B cell (primary cell): ENCODE measurements around the gene MAPK8IP2. TPM values are rescaled to one million over a fixed set of nuclear protein-coding genes. Genes with fewer than 3 reads are reported as not detected.
"Not testable (repeated sequence)": the region's sequence is repeated elsewhere in the genome, so short reads cannot be mapped to it uniquely, and the experiment has no call there.

Experiments
- ATAC-seq: fragments of 200-7000 bp; cut with Tn5 transposase; one replicate; pipeline ENCODE4 v1.10.0; 2021; ENCODE audit warnings: low read depth, mild to moderate bottlenecking, moderate number of reproducible peaks, moderate library complexity
- CTCF ChIA-PET: fragments of 350-600 bp; sonication (Branson Sonifier 250); formaldehyde crosslinking; loops from one replicate; lab custom pipeline; 2021; ENCODE audit warnings: antibody characterized with exemption, inconsistent platforms; lab: Charles Lee
- POLR2A ChIA-PET: fragments of 350-600 bp; sonication (Branson Sonifier 250); formaldehyde crosslinking; loops from one replicate; lab custom pipeline; 2021; ENCODE audit warnings: antibody characterized with exemption; lab: Charles Lee
- DNase-seq: peaks from one replicate; pipeline ENCODE4 v3.0.0; 2013
- H2AFZ ChIP-seq: 2 replicates; pipeline ENCODE4 v1.6.1; 2012; ENCODE audit warnings: mild to moderate bottlenecking, low read depth, low read length; ENCODE audit not compliant: insufficient read depth, poor library complexity, severe bottlenecking
- H3K27ac ChIP-seq, 2 donors: 1 replicate in 1 of 2; 2 replicates in 1 of 2; pipeline ENCODE4 v1.5.1; 2012 to 2013; ENCODE audit warnings: low read length in 2 of 2, mild to moderate bottlenecking in 2 of 2, moderate library complexity in 1 of 2
- H3K27me3 ChIP-seq, 4 experiments: fragments of 200-600 bp in 1 of 4; sonication (generic) in 1 of 4; replicated peaks in 1 of 4; 1 replicate in 2 of 4; 2 replicates in 2 of 4; pipeline versions ENCODE4 v1.6.1 to v1.7.0; 2013 to 2016; ENCODE audit warnings: low read length in 3 of 4, mild to moderate bottlenecking in 2 of 4, mixed read lengths in 1 of 4, moderate library complexity in 1 of 4; ENCODE audit not compliant: insufficient read depth in 4 of 4, control insufficient read depth in 3 of 4; ENCODE audit errors: control extremely low read depth in 1 of 4
- H3K36me3 ChIP-seq, 2 experiments: replicated peaks in 1 of 2; 1 replicate in 1 of 2; 2 replicates in 1 of 2; pipeline versions ENCODE4 v1.6.1 to v1.7.1; 2013; ENCODE audit warnings: low read length in 1 of 2; ENCODE audit not compliant: insufficient read depth in 2 of 2, control insufficient read depth in 1 of 2; ENCODE audit errors: control extremely low read depth in 1 of 2, extremely low read depth in 1 of 2
- H3K4me1 ChIP-seq, 2 donors: fragments of 200-600 bp in 1 of 2; sonication (generic) in 1 of 2; 1 replicate in 1 of 2; 2 replicates in 1 of 2; pipeline versions ENCODE4 v1.5.1 to v1.6.1; 2013 to 2017; ENCODE audit warnings: low read length in 2 of 2; ENCODE audit not compliant: control insufficient read depth in 2 of 2, insufficient read depth in 2 of 2
- H3K4me2 ChIP-seq: replicated peaks from 2 replicates; pipeline ENCODE3; 2012; ENCODE audit warnings: mild to moderate bottlenecking, low read depth, low read length; ENCODE audit not compliant: poor library complexity, severe bottlenecking
- H3K4me3 ChIP-seq, 5 experiments: fragments of 200-600 bp in 1 of 5; sonication (generic) in 1 of 5; 1 replicate in 3 of 5; 2 replicates in 2 of 5; pipeline versions ENCODE4 v1.5.1 to v1.7.0; 2011 to 2016; ENCODE audit warnings: low read length in 4 of 5, mild to moderate bottlenecking in 4 of 5, low read depth in 2 of 5, control low read depth in 1 of 5, moderate library complexity in 1 of 5; ENCODE audit not compliant: insufficient read depth in 1 of 5; ENCODE audit errors: control extremely low read depth in 1 of 5, extremely low read depth in 1 of 5
- H3K79me2 ChIP-seq: fragments of 200-600 bp; sonication (generic); one replicate; pipeline ENCODE4 v1.6.0; 2016; ENCODE audit warnings: low read length; ENCODE audit not compliant: control insufficient read depth, insufficient read depth
- H3K9ac ChIP-seq: fragments of 200-600 bp; sonication (generic); 2 replicates; pipeline ENCODE4 v1.6.1; 2017; ENCODE audit warnings: mild to moderate bottlenecking, low read length, moderate library complexity
- H3K9me3 ChIP-seq, 3 donors: one replicate each; pipeline versions ENCODE4 v1.6.1 to v1.7.1; 2013; ENCODE audit warnings: low read length in 2 of 3; ENCODE audit not compliant: control insufficient read depth in 2 of 3, insufficient read depth in 1 of 3; ENCODE audit errors: control extremely low read depth in 1 of 3
- H4K20me1 ChIP-seq: 2 replicates; pipeline ENCODE4 v1.6.0; 2012; ENCODE audit warnings: mild to moderate bottlenecking, low read length; ENCODE audit not compliant: insufficient read depth, control insufficient read depth, poor library complexity, severe bottlenecking
- H3K27ac Mint-ChIP-seq: one replicate; pipeline ENCODE4 v1.8.0; 2021; ENCODE audit warnings: mixed read lengths
- H3K27me3 Mint-ChIP-seq: one replicate; pipeline ENCODE4 v1.8.0; 2021; ENCODE audit warnings: mixed read lengths
- H3K4me1 Mint-ChIP-seq: one replicate; pipeline ENCODE4 v1.8.0; 2021; ENCODE audit warnings: mixed read lengths
- H3K4me3 Mint-ChIP-seq: one replicate; pipeline ENCODE4 v1.8.0; 2021; ENCODE audit warnings: mixed read lengths
- H3K9me3 Mint-ChIP-seq: one replicate; pipeline ENCODE4 v1.8.0; 2022; ENCODE audit warnings: mixed read lengths; ENCODE audit not compliant: insufficient read depth
- EZH2 ChIP-seq: IDR thresholded peaks from 2 replicates; pipeline ENCODE4 v1.6.1; 2012; ENCODE audit warnings: borderline replicate concordance, low read depth, mild to moderate bottlenecking, moderate library complexity, low read length; ENCODE audit not compliant: insufficient read depth, poor library complexity, severe bottlenecking
- WGBS: methylation state at CpG from one replicate; pipeline ENCODE4 v1.1.5; 2013; ENCODE audit warnings: missing lambda C conversion rate; ENCODE audit not compliant: insufficient coverage; 5-methylcytosine and 5-hydroxymethylcytosine counted together
- intact Hi-C: fragments of 100-400 bp; cut with micrococcal nuclease; formaldehyde crosslinking; loops from one replicate; pipeline ENCODE4 v1.10.0; 2022
- polyA plus RNA-seq: library from polyadenylated mRNA; depleted of rRNA; stranded (reverse); fragments of >200 nt; gene quantifications from 2 replicates; pipeline ENCODE4 v1.2.3, GENCODE V29; 2012
- total RNA-seq, 2 donors: library from RNA; stranded (reverse); fragments of 120-200 nt in 1 of 2; gene quantifications; 1 replicate in 1 of 2; 2 replicates in 1 of 2; pipeline versions ENCODE4 v1.2.3 to v1.2.4, GENCODE V29; 2013 to 2022
- TF ChIP-seq, protein P1 (sequence below): fragments of 200-600 bp; IDR thresholded peaks from one replicate; pipeline ENCODE4 v1.8.0; 2022; ENCODE audit warnings: antibody characterized with exemption, mild to moderate bottlenecking

Gene MAPK8IP2
- total and polyA plus RNA-seq, 2 donors (not counting 1 experiment from before 2014, with no cell fraction given) = 0.19 to 0.39 TPM

DNA sequence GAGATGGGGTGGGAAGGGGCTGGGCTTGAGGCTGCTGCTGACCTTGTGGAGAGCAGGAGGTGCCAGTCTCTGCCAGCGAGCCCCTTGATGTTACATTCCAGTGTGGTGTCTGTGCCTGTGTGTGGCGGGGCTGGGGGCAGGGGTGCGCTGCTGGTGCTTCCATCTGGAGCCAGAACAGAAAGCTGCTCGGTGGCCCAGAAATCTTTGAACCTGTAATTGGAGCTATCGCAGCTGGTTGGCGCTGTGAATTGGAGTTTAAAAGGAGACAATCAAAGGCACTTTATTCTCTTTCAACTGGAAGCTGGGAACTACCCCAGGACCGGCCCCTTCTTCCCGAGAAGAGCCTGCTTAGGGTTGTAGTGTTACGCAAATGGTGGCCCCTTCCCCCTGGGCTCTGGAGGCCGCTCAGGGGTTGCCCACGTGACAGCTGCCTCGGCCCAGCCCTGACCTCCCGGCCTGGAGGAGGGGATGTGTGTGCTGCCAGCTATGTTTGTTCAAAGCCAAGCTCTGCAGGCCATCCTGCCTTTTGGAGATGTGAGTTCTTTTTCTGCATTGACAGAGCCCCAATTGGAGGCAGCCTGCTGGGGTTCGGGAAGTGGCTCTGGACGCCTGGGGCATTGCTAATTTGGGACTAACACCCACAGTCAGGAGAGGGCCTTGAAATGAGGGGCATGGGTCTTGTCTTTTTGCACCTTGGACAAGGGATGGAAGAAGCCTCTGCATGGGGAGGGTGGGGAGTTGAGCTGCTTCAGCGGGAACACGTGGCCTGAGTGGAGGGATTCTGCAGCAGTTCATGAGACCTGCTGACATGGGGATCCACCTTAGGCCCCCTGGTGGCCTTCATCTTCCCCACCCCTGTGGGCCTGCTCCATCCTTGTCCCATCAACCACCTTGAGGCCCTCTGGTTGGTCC lies 41.4 kb downstream of the MAPK8IP2 start:
- Histone ChIP-seq H3K4me3 (no peak overlapping the region), H3K36me3 (no peaks in the 10 kb centered on the region), H3K9me3 (no peaks in the 10 kb centered on the region), H2AFZ (no peak overlapping the region), H3K79me2 (no peaks in the 10 kb centered on the region), H3K27me3 (peaks cover 0 to 43% (median 14%) of the 10 kb centered on the region in 4 experiments), H4K20me1 (no peaks in the 10 kb centered on the region), H3K9ac (no peak overlapping the region), H3K4me1 (no peaks in the 10 kb centered on the region), H3K27ac (no peak overlapping the region), H3K4me2 (no peak overlapping the region)
- H3K27me3 Mint-ChIP-seq = peaks cover 25% of the 10 kb centered on the region
- CTCF ChIA-PET = interaction anchor here (0.6 to 2.0 kb wide), 4 partner anchors 14 to 201 kb away, joined by 3 to 11 read pairs (median 5); partner anchors contain the start of gene ARSA
- peaks cover 1% of the 10 kb centered on the region for H3K4me1 Mint-ChIP-seq
- H3K27ac Mint-ChIP-seq = no peak overlapping the region
- H3K9me3 Mint-ChIP-seq = no peaks in the 10 kb centered on the region
- no peak for DNase-seq
- ATAC-seq = no peak
- H3K4me3 Mint-ChIP-seq = no peak overlapping the region
- intact Hi-C loops = no loop called here
- 42% methylated on average over 13 of the region's 17 CpGs for WGBS
- TF ChIP-seq, protein P1, sequence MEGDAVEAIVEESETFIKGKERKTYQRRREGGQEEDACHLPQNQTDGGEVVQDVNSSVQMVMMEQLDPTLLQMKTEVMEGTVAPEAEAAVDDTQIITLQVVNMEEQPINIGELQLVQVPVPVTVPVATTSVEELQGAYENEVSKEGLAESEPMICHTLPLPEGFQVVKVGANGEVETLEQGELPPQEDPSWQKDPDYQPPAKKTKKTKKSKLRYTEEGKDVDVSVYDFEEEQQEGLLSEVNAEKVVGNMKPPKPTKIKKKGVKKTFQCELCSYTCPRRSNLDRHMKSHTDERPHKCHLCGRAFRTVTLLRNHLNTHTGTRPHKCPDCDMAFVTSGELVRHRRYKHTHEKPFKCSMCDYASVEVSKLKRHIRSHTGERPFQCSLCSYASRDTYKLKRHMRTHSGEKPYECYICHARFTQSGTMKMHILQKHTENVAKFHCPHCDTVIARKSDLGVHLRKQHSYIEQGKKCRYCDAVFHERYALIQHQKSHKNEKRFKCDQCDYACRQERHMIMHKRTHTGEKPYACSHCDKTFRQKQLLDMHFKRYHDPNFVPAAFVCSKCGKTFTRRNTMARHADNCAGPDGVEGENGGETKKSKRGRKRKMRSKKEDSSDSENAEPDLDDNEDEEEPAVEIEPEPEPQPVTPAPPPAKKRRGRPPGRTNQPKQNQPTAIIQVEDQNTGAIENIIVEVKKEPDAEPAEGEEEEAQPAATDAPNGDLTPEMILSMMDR = no peak
- no peak for TF ChIP-seq EZH2
- POLR2A ChIA-PET = interaction anchor here (0.6 to 1.3 kb wide), 2 partner anchors 14 to 531 kb away, joined by 3 to 5 read pairs; partner anchors contain the start of gene ARSA

DNA sequence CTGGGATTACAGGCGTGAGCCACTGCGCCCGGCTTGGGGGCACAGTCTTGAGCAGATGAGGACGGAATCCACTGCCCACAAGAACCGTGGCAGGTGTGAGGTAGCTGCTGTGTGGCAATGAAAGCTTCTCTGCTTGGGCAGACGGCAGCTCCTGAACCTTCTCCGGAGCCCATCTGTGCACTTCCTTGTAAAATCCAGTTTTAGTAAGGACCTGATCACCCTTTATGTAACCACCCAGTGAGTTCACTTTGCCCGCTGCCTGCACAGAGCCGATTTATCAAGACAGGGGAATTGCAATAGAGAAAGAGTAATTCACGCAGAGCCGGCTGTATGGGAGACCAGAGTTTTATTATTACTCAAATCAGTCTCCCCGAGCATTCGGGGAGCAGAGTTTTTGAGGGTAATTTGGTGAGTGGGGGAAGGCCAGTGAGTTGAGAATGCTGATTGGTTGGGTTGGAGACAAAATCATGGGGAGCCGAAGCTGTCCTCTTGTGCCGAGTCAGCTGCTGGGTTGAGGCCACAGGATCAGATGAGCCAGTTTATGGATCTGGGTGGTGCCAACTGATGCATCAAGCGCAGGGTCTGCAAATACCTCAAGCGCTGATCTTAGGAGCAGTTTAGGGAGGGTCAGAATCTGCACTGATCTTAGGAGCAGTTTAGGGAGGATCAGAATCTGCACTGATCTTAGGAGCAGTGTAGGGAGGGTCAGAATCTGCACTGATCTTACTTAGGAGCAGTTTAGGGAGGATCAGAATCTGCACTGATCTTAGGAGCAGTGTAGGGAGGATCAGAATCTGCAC lies 42.6 kb downstream of the MAPK8IP2 start:
- H3K36me3 ChIP-seq, H3K27ac Mint-ChIP-seq, DNase-seq, H3K4me1 Mint-ChIP-seq, H3K9ac ChIP-seq, H3K27ac ChIP-seq, H3K4me2 ChIP-seq, H3K9me3 ChIP-seq, H3K4me3 Mint-ChIP-seq, H3K9me3 Mint-ChIP-seq, H3K4me1 ChIP-seq, H3K79me2 ChIP-seq, intact Hi-C loops, H4K20me1 ChIP-seq, ATAC-seq, H3K4me3 ChIP-seq, H2AFZ ChIP-seq, POLR2A ChIA-PET: not testable (repeated sequence)
- peaks cover 25% of the 10 kb centered on the region for H3K27me3 Mint-ChIP-seq
- 94% methylated on average over 13 of the region's 17 CpGs for WGBS
- peaks cover 0 to 43% (median 14%) of the 10 kb centered on the region in 4 experiments for H3K27me3 ChIP-seq
- CTCF ChIA-PET = interaction anchor here (1.3 kb wide), 1 partner anchor 22 kb away, joined by 5 read pairs; no protein-coding TSS in a partner anchor

DNA sequence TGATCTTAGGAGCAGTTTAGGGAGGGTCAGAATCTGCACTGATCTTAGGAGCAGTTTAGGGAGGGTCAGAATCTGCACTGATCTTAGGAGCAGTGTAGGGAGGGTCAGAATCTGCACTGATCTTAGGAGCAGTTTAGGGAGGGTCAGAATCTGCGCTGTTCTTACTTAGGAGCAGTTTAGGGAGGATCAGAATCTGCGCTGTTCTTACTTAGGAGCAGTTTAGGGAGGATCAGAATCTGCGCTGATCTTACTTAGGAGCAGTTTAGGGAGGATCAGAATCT lies 43.2 kb downstream of the MAPK8IP2 start:
- WGBS = 95% methylated on average over 3 of the region's 3 CpGs
- H4K20me1 ChIP-seq, H3K4me1 Mint-ChIP-seq, POLR2A ChIA-PET, H3K79me2 ChIP-seq, H3K4me2 ChIP-seq, H3K27ac ChIP-seq, H3K27ac Mint-ChIP-seq, H3K4me1 ChIP-seq, H3K9ac ChIP-seq, ATAC-seq, H3K9me3 ChIP-seq, H3K4me3 Mint-ChIP-seq, intact Hi-C loops, H2AFZ ChIP-seq, CTCF ChIA-PET, H3K9me3 Mint-ChIP-seq, H3K4me3 ChIP-seq, H3K36me3 ChIP-seq, DNase-seq: not testable (repeated sequence)
- H3K27me3 ChIP-seq = peaks cover 0 to 43% (median 14%) of the 10 kb centered on the region in 4 experiments
- H3K27me3 Mint-ChIP-seq = peaks cover 25% of the 10 kb centered on the region
